ENCODE data around the gene SCUBE2. TPM values are rescaled to one million over a fixed set of nuclear protein-coding genes. Genes with fewer than 3 reads are reported as not detected.
A peak's percentile ranks its signal among the peaks of the same experiment; 100 is the strongest.

Gene SCUBE2
- total and polyA plus RNA-seq, 2 donors (not counting 1 experiment from before 2014, with no cell fraction given), result 0.61 to 1.8 TPM

GRCh38 chr11:9004183-9004926 is 87.0 kb downstream of the SCUBE2 start:
- H3K4me3 ChIP-seq (replicated peaks in 1 of 4; ENCODE audit: control extremely low read depth in 1 of 4, insufficient read depth in 1 of 4, low read depth in 3 of 4, low read length in 4 of 4), result peak overlapping the region in 3 of 4 experiments; percentile 25 to 55 (median 46)

GRCh38 chr11:9003573-9004182 is 87.7 kb downstream of the SCUBE2 start, which contains the start of gene NRIP3:
TSS of gene NRIP3 (minus strand) at chr11:9004001. CDS start at chr11:9003935, 66 bp downstream.
- Histone ChIP-seq H3K4me1 (ENCODE audit: control insufficient read depth, extremely low read depth, insufficient read depth, low read length) (peaks cover 7% of the 10 kb centered on the region), H3K79me2 (ENCODE audit: control insufficient read depth, insufficient read depth, low read length) (no peaks in the 10 kb centered on the region), H3K27ac (ENCODE audit: insufficient read depth, low read length) (peak within 1 kb of the TSS; percentile 37), H3K27me3 (ENCODE audit: control insufficient read depth, insufficient read depth, low read length) (peaks cover 22% of the 10 kb centered on the region), H2AFZ (ENCODE audit: low read length) (peak within 1 kb of the TSS; percentile 45), H4K20me1 (ENCODE audit: control insufficient read depth, extremely low read depth, insufficient read depth, low read length) (no peaks in the 10 kb centered on the region), H3K4me3 (replicated peaks in 1 of 4; ENCODE audit: control extremely low read depth in 1 of 4, insufficient read depth in 1 of 4, low read depth in 3 of 4, low read length in 4 of 4) (peak within 1 kb of the TSS; percentile 25 to 56 (median 50)), H3K9me3 (ENCODE audit: control insufficient read depth, insufficient read depth, low read depth, low read length) (no peaks in the 10 kb centered on the region), H3K9ac (ENCODE audit: insufficient read depth, low read length) (peak within 1 kb of the TSS; percentile 51), H3K36me3 (ENCODE audit: control insufficient read depth, insufficient read depth, low read length) (no peaks in the 10 kb centered on the region), H3K4me2 (ENCODE audit: extremely low read depth, insufficient read depth, low read length) (peak within 1 kb of the TSS; percentile 74)
- TF ChIP-seq CTCF (conservative IDR thresholded peaks at IDR 0.05 in 1 of 2, IDR thresholded peaks at IDR 0.05 in 1 of 2; ENCODE audit: low read depth in 1 of 2, low read length in 2 of 2), result no peak
- no peak for TF ChIP-seq EZH2 (IDR thresholded peaks at IDR 0.05; ENCODE audit: low read length, missing control alignments)
- peak; percentile 45 to 76 for DNase-seq (ENCODE audit: low read depth in 2 of 2)

More at GRCh38 chr11:9004183-9004926, 87.0 kb downstream of the SCUBE2 start:
- no peak for DNase-seq (ENCODE audit: low read depth in 2 of 2)
- H3K4me1 ChIP-seq (ENCODE audit: control insufficient read depth, extremely low read depth, insufficient read depth, low read length), result peaks cover 7% of the 10 kb centered on the region
- H3K9ac ChIP-seq (ENCODE audit: insufficient read depth, low read length), result peak overlapping the region; percentile 51
- H3K27me3 ChIP-seq (ENCODE audit: control insufficient read depth, insufficient read depth, low read length), result peaks cover 22% of the 10 kb centered on the region
- peak overlapping the region; percentile 45 for H2AFZ ChIP-seq (ENCODE audit: low read length)
- no peaks in the 10 kb centered on the region for H3K9me3 ChIP-seq (ENCODE audit: control insufficient read depth, insufficient read depth, low read depth, low read length)
- no peaks in the 10 kb centered on the region for H4K20me1 ChIP-seq (ENCODE audit: control insufficient read depth, extremely low read depth, insufficient read depth, low read length)
- TF ChIP-seq CTCF (conservative IDR thresholded peaks at IDR 0.05 in 1 of 2, IDR thresholded peaks at IDR 0.05 in 1 of 2; ENCODE audit: low read depth in 1 of 2, low read length in 2 of 2) (no peak), EZH2 (IDR thresholded peaks at IDR 0.05; ENCODE audit: low read length, missing control alignments) (peak; percentile 24)
- no peaks in the 10 kb centered on the region for H3K36me3 ChIP-seq (ENCODE audit: control insufficient read depth, insufficient read depth, low read length)
- H3K27ac ChIP-seq (ENCODE audit: insufficient read depth, low read length), result no peak overlapping the region
- peak overlapping the region; percentile 74 for H3K4me2 ChIP-seq (ENCODE audit: extremely low read depth, insufficient read depth, low read length)
- H3K79me2 ChIP-seq (ENCODE audit: control insufficient read depth, insufficient read depth, low read length), result no peaks in the 10 kb centered on the region

GRCh38 chr11:9002920-9003572 is 88.4 kb downstream of the SCUBE2 start:
- TF ChIP-seq CTCF (conservative IDR thresholded peaks at IDR 0.05 in 1 of 2, IDR thresholded peaks at IDR 0.05 in 1 of 2; ENCODE audit: low read depth in 1 of 2, low read length in 2 of 2) (no peak), EZH2 (IDR thresholded peaks at IDR 0.05; ENCODE audit: low read length, missing control alignments) (no peak)
- Histone ChIP-seq H3K4me2 (ENCODE audit: extremely low read depth, insufficient read depth, low read length) (peak overlapping the region; percentile 74), H3K27me3 (ENCODE audit: control insufficient read depth, insufficient read depth, low read length) (peaks cover 22% of the 10 kb centered on the region), H3K27ac (ENCODE audit: insufficient read depth, low read length) (peak overlapping the region; percentile 37), H4K20me1 (ENCODE audit: control insufficient read depth, extremely low read depth, insufficient read depth, low read length) (no peaks in the 10 kb centered on the region), H3K4me1 (ENCODE audit: control insufficient read depth, extremely low read depth, insufficient read depth, low read length) (peaks cover 7% of the 10 kb centered on the region), H3K4me3 (replicated peaks in 1 of 4; ENCODE audit: control extremely low read depth in 1 of 4, insufficient read depth in 1 of 4, low read depth in 3 of 4, low read length in 4 of 4) (peak overlapping the region; percentile 25 to 56 (median 50)), H3K79me2 (ENCODE audit: control insufficient read depth, insufficient read depth, low read length) (no peaks in the 10 kb centered on the region), H3K9me3 (ENCODE audit: control insufficient read depth, insufficient read depth, low read depth, low read length) (no peaks in the 10 kb centered on the region), H2AFZ (ENCODE audit: low read length) (peak overlapping the region; percentile 35), H3K36me3 (ENCODE audit: control insufficient read depth, insufficient read depth, low read length) (no peaks in the 10 kb centered on the region), H3K9ac (ENCODE audit: insufficient read depth, low read length) (no peak overlapping the region)
- DNase-seq (ENCODE audit: low read depth in 2 of 2), result no peak
